DND-41 (cell line): ENCODE measurements around the gene LMO7.

Experiments used
- ATAC-seq: fragments of 200-7000 bp; cut with Tn5 transposase; 3 replicates; pipeline ENCODE4 v1.9.1; 2021; ENCODE audit warnings: low read depth; ENCODE audit not compliant: insufficient read depth
- DNase-seq: peaks from one replicate; pipeline ENCODE4 v3.0.0-alpha.2; 2020
- H2AFZ ChIP-seq: 2 replicates; pipeline ENCODE4 v1.6.0; 2012; ENCODE audit warnings: low read depth, low read length
- H3K27ac ChIP-seq: 2 replicates; pipeline ENCODE4 v1.5.1; 2012; ENCODE audit warnings: low read length, inconsistent platforms
- H3K27me3 ChIP-seq: fragments of 200-600 bp; sonication (generic); 2 replicates; pipeline ENCODE4 v1.6.0; 2012; ENCODE audit warnings: low read length, mild to moderate bottlenecking, inconsistent platforms; ENCODE audit not compliant: insufficient read depth, poor library complexity
- H3K36me3 ChIP-seq: 2 replicates; pipeline ENCODE4 v1.5.1; 2012; ENCODE audit warnings: low read length, inconsistent platforms; ENCODE audit not compliant: insufficient read depth
- H3K4me1 ChIP-seq: 2 replicates; pipeline ENCODE4 v1.5.1; 2012; ENCODE audit warnings: mild to moderate bottlenecking, low read length; ENCODE audit not compliant: insufficient read depth
- H3K4me2 ChIP-seq: 2 replicates; pipeline ENCODE4 v1.6.0; 2012; ENCODE audit warnings: mild to moderate bottlenecking, moderate library complexity, low read length, inconsistent platforms; ENCODE audit not compliant: insufficient read depth
- H3K4me3 ChIP-seq, 2 experiments: fragments of 200-600 bp in 1 of 2; shearing (Covaris generic) in 1 of 2; 2 replicates each; pipeline ENCODE4 v1.5.1; 2012 to 2016; ENCODE audit warnings: inconsistent platforms in 2 of 2, low read length in 2 of 2, mild to moderate bottlenecking in 2 of 2, low read depth in 1 of 2, moderate library complexity in 1 of 2
- H3K79me2 ChIP-seq: 2 replicates; pipeline ENCODE4 v1.6.0; 2012; ENCODE audit warnings: low read length, inconsistent platforms; ENCODE audit not compliant: insufficient read depth
- H3K9ac ChIP-seq: 2 replicates; pipeline ENCODE4 v1.6.0; 2012; ENCODE audit warnings: low read depth, mild to moderate bottlenecking, inconsistent platforms, low read length, moderate library complexity
- H3K9me3 ChIP-seq: 2 replicates; pipeline ENCODE4 v1.5.1; 2012; ENCODE audit warnings: low read length, moderate library complexity, mild to moderate bottlenecking, inconsistent platforms; ENCODE audit not compliant: insufficient read depth, severe bottlenecking
- H4K20me1 ChIP-seq: 2 replicates; pipeline ENCODE4 v1.6.0; 2012; ENCODE audit warnings: low read length; ENCODE audit not compliant: insufficient read depth
- CTCF ChIP-seq: IDR thresholded peaks from 2 replicates; pipeline ENCODE4 v1.5.1; 2012; ENCODE audit warnings: borderline replicate concordance, low read length, moderate library complexity, mild to moderate bottlenecking; ENCODE audit not compliant: poor library complexity, severe bottlenecking; ENCODE audit errors: extremely low read depth
- EZH2 ChIP-seq: IDR thresholded peaks from 3 replicates; pipeline ENCODE4 v1.6.1; 2012; ENCODE audit warnings: borderline replicate concordance, low read depth, mild to moderate bottlenecking, moderate library complexity, low read length, inconsistent platforms; ENCODE audit not compliant: severe bottlenecking

LMO7 gene

DNA sequence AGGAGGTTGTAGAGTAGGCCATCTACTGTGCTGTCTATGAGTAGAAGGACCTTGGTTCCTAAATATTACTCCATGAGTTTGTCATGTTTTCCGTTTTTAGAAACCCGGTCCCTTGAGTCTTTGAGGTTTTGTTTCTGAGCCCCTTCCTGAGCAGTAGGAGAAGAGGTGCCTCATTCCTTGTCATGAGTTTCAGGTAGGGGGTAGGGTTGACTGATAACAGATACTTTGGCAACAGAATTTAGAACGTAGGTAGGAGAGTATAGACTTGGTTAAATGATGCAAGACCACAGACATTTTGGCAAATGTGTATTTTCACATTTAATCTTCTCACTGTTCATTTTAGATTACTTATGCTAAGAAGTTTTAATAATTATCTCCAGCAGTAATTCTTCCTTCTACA is 24.6 kb downstream of the LMO7 start:
- H3K27me3 ChIP-seq = no peaks in the 10 kb centered on the region
- no peak for TF ChIP-seq CTCF
- no peak for TF ChIP-seq EZH2
- no peak for ATAC-seq
- H3K27ac ChIP-seq = no peak overlapping the region
- H3K9me3 ChIP-seq = no peaks in the 10 kb centered on the region
- no peak for DNase-seq
- no peak overlapping the region for H2AFZ ChIP-seq
- no peak overlapping the region for H3K9ac ChIP-seq
- H3K4me2 ChIP-seq = no peak overlapping the region
- no peaks in the 10 kb centered on the region for H3K79me2 ChIP-seq
- no peaks in the 10 kb centered on the region for H3K36me3 ChIP-seq
- H3K4me3 ChIP-seq = no peak overlapping the region
- no peaks in the 10 kb centered on the region for H4K20me1 ChIP-seq
- no peaks in the 10 kb centered on the region for H3K4me1 ChIP-seq

GRCh38 chr13:75661443-75661842 is 25.3 kb downstream of the LMO7 start:
- no peaks in the 10 kb centered on the region for H3K9me3 ChIP-seq
- no peak for ATAC-seq
- no peak overlapping the region for H3K9ac ChIP-seq
- no peaks in the 10 kb centered on the region for H4K20me1 ChIP-seq
- H3K4me2 ChIP-seq = no peak overlapping the region
- no peak for DNase-seq
- no peak overlapping the region for H2AFZ ChIP-seq
- no peaks in the 10 kb centered on the region for H3K36me3 ChIP-seq
- no peaks in the 10 kb centered on the region for H3K4me1 ChIP-seq
- TF ChIP-seq EZH2 (no peak), CTCF (no peak)
- no peak overlapping the region for H3K4me3 ChIP-seq
- H3K27ac ChIP-seq = no peak overlapping the region
- no peaks in the 10 kb centered on the region for H3K27me3 ChIP-seq
- no peaks in the 10 kb centered on the region for H3K79me2 ChIP-seq

GRCh38 chr13:75666646-75667351 is 30.7 kb downstream of the LMO7 start:
- Histone ChIP-seq H4K20me1 (no peaks in the 10 kb centered on the region), H3K27me3 (no peaks in the 10 kb centered on the region), H2AFZ (no peak overlapping the region), H3K9me3 (no peaks in the 10 kb centered on the region), H3K27ac (no peak overlapping the region), H3K4me1 (no peaks in the 10 kb centered on the region), H3K79me2 (no peaks in the 10 kb centered on the region), H3K4me2 (no peak overlapping the region), H3K9ac (no peak overlapping the region), H3K4me3 (no peak overlapping the region), H3K36me3 (no peaks in the 10 kb centered on the region)
- DNase-seq (no peak), ATAC-seq (no peak)
- TF ChIP-seq EZH2 (no peak), CTCF (no peak)

DNA sequence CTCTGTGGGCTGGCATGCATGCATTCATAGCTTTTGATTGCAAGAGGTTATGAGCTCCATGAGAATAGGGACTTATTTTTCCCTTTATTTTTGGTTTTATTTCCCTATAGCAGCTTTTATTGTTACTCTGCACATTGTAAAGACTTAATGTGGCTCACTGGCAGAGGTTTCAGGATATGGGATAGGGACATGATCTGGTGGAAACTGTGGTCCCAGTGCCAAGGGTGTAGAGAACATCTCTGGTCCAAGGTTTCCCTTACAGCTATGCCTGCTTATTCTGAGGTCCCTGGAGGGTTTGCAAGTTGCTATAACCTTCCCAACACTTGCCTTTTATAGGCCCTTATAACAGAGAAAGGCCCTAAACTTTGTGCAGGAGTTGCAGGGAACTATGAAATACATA is 33.6 kb downstream of the LMO7 start:
- no peaks in the 10 kb centered on the region for H3K9me3 ChIP-seq

More for the DNA sequence above, 33.6 kb downstream of the LMO7 start:
- Histone ChIP-seq H3K9ac (no peak overlapping the region), H2AFZ (no peak overlapping the region), H3K27ac (no peak overlapping the region), H3K36me3 (no peaks in the 10 kb centered on the region), H4K20me1 (no peaks in the 10 kb centered on the region), H3K4me1 (no peaks in the 10 kb centered on the region), H3K27me3 (no peaks in the 10 kb centered on the region), H3K4me3 (no peak overlapping the region), H3K79me2 (no peaks in the 10 kb centered on the region), H3K4me2 (no peak overlapping the region)
- TF ChIP-seq CTCF (no peak), EZH2 (no peak)
- no peak for ATAC-seq
- no peak for DNase-seq
